NCI-H1092 (cell line): ENCODE measurements around the gene CAPN15.

Experiments
- DNase-seq: peaks from one replicate; lab custom pipeline; 2025; lab: John Stamatoyannopoulos, UW

The CAPN15 gene

DNA sequence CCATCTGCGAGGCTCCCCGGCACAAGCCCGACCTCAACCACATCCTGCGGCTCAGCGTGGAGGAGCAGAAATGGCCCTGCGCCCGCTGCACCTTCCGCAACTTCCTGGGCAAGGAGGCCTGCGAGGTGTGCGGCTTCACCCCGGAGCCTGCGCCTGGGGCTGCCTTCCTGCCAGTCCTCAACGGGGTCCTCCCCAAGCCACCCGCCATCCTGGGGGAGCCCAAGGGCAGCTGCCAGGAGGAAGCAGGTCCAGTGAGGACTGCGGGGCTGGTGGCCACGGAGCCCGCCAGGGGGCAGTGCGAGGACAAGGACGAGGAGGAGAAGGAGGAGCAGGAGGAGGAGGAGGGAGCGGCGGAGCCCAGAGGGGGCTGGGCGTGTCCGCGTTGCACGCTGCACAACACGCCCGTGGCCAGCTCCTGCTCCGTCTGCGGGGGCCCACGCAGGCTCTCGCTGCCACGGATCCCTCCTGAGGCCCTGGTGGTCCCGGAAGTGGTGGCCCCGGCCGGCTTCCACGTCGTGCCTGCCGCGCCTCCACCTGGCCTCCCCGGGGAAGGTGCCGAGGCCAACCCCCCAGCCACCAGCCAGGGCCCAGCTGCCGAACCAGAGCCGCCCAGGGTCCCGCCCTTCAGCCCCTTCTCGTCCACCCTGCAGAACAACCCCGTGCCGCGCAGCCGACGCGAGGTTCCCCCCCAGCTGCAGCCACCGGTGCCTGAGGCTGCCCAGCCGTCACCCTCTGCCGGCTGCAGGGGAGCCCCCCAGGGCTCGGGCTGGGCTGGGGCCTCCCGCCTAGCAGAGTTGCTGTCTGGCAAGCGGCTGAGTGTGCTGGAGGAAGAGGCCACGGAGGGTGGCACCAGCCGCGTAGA lies 19.6 kb downstream of the CAPN15 start:
- no peak for DNase-seq

DNA sequence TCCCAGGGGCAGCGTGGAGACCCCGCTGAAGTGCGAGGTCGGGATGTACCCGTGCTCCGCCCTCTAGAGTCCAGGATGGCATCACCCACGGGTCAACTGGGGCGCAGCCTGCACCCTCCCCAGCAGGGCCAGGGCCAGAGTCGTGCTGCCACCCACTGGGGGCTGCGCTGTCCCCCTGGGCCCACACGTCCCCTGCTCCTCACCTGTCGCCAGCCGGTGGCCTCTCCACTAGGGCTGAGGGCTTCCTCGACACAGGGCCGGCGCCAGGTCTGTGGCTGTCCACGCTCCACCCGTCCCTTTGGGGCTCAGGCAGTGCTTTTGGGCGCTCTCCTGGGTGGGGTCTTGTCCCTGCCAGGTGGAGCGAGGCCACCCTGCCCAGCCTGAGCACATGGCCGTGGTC lies 21.1 kb downstream of the CAPN15 start:
- no peak for DNase-seq

DNA sequence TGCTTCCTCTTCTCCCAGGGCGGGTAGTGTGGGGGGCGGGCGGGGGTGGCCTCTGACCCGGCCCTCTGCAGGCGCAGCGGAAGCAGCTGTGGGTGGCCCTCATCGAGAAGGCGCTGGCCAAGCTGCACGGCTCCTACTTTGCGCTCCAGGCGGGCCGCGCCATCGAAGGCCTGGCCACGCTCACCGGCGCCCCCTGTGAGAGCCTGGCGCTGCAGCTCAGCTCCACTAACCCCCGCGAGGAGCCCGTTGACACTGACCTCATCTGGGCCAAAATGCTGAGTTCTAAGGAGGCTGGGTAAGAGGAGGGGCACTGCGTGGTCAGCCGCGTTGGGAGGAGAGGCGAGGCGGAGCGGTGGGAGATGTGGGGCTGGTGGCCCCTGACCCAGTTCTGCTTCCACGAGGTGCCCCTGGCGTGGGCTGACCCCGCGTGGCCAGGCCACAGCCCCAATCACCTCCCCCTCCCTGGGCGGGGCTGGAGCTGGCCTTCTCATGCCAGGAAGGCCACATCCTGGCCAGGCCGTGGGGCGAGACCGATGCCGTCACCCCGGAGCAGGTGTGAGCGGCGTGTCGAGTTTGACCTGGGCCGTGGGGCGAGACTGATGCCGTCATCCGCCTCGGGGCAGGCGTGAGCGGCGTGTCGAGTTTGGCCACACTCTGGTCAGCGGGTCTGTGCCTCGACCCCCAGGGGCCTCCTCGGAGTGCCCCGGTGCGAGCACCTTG lies 22.2 kb downstream of the CAPN15 start:
- DNase-seq = no peak

DNA sequence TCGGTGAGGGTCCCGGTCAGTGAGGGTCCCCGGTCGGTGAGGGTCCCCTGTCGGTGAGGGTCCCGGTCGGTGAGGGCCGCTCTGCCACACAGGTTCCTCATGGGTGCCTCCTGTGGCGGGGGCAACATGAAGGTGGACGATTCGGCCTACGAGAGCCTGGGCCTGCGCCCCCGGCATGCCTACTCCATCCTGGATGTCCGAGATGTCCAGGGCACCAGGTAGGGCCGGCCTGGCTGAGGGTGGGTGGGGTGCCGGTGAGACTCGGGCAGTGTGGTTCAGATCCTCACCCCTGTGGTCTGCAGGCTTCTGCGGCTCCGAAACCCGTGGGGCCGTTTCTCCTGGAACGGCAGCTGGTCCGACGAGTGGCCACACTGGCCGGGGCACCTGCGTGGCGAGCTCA lies 23.7 kb downstream of the CAPN15 start:
- DNase-seq = no peak

DNA sequence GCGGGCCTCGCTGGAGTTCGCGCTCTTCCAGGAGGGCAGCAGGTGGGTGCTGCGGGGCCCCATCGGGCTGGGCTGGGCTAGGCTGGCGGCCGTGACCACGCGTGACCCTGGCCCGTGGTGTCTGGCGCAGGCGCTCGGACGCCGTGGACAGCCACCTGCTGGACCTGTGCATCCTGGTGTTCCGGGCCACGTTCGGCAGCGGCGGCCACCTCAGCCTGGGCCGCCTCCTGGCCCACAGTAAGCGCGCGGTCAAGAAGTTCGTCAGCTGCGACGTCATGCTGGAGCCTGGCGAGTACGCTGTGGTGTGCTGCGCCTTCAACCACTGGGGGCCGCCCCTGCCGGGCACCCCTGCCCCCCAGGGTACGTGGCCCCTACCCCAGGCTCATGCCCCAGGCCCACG lies 24.7 kb downstream of the CAPN15 start:
- DNase-seq = no peak

DNA sequence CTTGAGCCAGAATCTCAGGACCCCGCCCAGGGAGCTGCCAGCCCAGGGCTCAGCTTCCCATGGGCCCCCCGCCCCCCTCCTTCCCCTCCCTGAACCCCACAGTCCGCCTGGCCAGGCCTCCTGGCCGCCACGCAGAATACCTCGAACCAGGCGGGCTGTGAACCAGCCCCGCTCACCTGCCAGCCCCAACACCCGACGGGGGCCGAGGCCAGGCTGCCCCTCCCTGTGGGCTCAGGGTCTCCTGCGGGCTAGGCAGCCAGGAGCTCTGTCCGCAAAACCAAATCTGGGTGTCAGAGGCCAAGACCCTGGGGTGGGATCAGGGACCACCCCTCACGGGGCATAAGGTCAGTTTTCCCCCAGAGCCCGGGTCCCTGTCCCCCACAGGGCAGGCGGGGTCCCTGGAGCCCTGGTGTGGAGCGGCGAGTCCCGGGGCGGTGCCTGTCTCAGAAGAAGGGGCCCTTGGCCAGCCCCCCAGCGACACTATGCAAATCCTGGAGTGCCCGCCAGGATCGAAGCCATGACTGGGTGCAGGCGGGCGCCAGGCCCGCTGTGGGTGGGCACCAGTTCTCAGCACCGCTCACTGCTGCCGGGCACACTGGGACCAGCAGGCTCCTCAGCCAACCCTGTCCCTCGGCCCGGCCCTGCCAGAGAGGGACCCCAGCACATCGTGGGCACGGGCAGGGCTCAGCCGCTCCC lies 26.2 kb downstream of the CAPN15 start:
- no peak for DNase-seq

DNA sequence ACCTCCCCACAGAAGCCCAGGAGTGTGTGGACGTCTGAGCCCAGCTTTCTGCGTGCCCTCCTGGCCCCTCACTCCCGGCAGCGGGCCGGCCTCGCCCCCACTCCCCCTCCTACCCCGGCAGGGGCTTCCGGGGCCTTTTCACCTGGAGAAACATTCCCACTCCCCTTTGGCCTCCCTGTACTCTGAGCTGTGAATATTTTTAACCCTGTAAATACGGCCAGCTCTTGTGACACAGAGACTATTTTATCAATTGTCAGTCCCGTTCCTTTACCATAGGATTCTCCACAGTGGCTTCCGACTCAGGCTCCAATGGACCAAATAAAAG lies 26.7 kb downstream of the CAPN15 start:
- DNase-seq = no peak

DNA sequence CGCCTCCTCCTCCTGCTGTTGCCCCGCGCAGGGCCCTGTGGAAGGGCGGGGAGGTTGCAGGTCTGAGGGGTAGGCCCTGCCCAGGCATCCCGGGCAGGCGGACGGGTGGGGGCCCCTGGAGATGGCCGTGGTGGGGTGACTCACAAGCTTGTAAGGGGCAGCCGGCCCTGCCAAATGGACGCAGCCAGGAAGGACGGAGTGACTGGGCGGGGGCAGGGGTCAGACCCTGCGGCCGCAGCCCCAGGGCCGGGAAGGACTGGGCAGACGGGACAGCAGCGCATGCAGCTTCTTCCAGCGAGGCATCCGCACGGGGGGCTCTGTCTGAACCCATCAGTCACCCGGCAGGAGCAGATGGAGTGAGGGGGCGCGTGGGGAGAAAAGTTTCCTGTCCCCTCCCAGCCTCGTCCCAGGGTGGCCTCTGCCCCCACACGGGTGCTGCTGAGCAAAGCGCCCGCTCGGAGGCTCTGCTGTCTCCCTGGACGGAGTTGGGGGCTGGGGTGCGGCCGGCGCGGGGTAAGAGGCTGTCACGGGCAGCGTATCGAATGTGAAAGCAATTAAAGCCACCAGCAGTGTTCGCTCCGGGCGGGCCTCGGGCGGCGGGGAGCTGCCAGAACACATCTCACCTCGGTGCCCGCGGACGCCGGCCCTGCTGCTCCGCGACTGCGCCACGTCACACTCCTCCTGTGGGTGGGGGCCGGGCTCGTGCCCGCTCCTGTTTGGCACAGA lies 27.3 kb downstream of the CAPN15 start:
- DNase-seq = no peak

DNA sequence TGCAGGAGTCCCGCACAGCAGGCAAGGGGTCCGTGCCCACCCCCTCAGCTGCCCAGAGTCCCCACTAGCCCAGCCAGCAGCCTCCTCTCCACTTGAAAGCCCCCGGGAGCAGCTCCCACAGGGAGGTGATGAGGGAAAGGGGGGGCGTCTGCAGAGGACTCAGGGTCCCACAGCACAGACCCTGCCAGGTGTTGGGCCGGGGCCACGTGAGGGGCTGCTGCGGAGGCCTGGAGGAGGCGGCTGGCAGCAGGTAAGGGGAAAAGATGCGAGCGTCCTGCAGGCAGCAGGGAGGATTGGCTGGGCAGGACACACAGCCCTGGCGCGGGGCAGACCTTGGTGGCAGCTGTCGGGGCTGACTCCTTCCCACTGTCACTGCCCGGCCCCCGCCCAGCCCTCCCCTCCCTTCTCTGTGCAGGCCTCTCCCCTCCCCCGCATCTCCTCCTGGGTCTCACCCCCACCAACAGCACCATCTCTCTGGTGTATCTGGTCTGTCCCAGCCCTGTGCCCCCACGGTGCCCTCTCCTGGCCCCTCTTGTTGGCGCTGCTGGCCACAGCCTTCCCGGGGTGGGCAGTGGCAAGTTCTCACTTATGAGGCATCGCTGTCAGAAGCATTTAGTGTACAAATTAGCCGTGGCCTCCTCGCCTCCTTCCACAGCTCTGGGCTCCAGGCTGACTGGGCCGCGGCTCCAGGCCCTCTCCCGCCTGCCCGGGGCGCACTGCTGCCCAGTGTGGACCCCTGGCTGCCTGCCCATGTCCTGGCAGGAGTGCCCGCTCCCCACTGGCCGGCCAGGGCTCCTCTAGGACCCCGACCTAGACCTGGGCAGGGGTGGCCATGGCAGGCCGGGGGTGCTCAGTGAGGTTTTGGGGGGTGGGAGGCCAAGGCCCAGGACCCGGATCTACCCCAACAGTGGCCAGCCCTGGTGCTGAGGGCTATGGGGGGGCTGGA lies 28.3 kb downstream of the CAPN15 start:
- DNase-seq = no peak

DNA sequence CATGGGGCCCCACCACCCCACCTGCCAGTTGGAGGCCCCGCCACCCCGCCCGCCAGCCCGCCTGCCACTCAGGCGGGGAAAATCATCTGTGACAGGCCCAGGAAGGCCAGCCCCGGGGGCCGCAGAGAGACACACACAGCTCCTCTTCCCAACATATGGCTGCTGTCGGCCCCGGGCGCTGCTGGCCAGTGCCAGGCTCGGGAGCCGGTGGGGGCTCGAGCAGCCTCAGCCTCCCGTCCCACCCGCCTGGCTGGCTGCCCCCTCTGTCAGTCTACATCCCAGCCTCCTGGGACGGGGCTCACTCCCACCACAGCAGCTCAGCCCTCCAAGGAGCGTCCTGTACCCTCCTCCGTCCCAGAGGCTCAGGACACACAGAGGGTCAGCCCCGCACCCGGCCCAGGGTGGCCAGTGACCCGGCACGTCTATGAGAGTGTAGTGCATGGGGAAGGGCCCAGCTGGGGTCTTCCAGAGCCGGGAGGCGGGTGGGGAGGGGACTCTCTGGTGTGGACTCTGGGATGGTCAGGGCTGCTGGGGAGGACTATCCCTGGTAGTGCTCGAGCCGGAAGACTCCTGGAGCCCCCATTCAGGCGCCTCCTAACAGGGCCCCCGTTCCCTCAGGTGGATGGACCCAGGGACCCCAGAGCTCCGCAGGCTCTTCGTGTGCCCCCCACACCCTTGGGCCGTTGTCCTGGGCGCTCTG lies 29.1 kb downstream of the CAPN15 start:
- DNase-seq = no peak

DNA sequence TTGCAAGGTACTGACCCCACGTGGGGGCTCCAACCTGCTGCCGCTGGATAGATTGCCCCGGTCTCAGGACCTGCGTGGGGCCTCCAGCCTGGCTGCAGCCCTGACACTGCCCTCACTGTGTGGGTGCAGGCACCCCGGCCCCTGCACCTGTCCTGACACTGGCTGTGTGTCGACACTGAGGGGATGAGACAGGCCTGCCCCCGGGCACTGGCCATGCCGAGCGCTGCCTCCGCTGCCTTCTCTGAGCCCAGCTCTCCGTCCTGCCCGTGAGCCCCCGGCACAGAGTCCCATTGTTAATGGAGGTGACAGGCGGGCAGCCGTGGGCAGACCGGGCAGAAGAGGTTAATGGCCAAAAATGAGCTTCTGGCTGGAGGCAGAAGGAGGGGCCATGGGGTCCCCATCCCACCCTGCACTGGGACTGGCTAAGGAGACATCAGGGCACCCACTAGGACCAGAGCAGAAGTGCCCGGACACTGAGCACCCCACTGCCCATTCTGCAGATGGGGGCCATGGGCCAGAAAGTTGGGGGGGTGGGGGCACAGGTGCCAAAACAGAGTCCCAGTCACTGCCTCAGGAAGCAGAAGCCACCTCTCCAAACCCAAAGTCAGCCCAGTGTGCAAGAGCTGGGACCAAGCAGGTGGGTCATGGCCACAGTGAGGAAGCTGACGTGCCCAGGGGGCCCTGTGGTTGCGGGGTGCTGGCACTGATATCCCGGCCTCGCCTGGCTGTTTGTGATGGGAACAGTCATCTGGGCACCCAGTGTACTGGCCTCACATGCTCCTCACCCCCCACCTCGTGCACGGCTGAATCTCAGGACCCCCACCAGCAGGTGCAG lies 30.2 kb downstream of the CAPN15 start:
- DNase-seq = no peak

DNA sequence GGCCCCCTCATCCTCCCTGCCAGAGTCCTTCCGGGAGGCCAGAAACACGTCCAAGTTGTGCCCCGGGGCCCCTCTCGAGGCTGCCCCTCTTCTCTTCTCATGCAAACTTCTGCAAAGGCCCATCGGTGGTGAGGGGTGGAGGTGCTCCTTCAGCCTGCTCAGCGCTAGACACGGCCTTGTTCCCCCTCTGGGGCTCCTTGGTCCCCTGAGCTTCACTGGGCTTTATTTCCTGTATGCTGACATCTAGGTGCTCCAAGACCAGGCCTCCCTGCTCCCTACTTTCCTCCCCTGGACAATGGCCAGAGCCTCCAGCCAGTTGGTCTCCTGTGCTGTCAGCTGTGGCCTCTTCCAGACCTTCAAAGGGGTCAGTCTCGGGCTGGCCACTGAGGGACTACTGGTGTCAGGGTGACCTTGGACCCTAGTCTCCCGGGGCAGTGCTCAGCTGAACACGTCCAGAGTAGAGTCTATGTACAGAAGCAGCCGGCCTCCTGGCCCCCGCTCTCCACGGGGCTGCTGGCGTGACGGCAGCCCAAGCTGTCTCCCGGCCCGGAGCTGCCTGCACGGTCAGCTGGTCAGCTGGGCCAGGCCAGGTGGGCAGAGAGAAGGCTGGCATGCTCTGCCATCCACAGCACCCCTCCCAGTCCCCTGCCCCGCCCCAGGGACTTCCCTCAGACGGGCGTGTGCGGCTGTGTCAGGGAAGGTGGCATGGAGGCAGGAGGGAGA lies 30.9 kb downstream of the CAPN15 start:
- no peak for DNase-seq

DNA sequence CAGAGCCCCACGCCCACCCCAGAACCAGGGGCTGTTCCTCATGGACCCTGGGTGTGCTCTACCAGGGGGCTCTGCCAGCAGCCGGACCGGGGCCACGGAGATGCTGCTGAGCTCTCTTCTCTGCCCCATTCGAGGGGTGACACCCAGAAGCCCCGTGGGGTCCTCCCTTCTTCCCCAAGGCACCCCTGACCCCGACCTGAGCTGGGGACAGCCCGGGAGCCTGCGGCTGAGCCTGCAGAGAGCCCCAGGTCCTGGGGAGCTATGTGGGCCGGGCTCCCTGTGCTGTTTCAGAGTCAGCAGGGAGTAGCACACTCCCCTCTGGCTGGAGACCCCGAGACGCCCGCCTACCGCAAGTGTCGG lies 31.5 kb downstream of the CAPN15 start:
- no peak for DNase-seq

DNA sequence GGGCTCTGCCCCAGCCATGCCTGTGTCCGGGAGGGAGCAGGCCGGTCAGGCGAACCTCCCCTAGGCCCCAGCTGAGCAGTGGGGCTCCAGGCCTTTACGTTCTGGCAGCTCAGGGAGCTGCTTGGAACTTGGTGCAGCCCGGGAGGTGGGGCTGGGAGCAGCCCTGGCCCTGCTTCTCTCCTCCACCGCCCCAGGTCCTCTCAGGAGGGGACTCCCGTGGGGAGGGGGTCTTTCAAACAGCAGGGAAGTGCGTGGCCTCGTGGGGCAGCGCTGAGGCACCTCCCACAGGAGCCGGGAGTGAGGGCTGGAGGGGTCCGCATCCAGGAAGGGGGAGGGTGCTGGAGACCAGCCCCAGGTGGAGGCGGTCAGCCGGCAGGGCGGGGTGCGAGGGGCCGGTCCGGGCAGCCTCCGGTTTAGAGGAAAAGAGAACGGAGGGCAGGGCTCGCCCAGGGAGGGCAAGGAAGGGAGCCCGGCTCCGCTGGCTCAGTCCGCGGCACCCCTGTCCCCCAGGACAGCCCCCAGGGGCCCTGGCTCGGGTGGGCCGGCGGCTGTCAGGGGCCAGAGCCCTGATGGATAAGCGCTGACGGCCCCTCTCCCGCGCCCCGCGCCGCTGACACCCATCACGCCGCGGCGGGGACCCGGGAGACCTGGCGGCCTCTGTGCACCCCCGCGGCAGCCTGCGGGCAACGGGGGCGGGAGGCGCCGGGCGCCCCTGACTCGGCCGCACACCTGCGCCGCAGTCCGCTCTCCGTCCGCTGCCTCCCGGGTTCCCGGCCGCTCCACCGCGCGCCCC lies 32.1 kb downstream of the CAPN15 start:
- DNase-seq = no peak

DNA sequence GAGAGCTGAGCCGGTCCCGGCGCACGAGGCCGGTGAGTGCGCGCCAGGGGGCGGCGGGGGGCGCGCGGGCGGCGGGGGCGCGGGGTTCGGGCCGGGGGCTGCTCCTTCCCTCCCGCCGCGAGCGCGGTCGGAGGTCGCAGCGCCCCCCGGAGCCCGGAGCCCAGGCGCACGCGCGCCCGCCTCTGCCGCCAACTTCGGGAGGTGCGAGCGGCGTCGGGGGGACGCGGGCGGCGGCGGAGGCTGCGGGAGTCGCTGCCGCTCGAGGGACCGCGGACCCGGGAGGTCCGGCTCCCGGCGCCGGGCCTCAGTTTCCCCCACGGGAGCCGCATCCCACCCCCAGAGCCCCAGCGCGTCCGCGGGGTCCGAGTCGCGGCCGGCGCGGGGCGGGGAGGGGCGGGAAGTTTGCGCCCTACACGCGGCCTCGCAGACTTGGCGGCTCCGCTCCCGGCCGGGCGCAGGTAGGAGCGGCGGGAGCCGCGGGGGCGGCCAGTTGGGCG lies 32.7 kb downstream of the CAPN15 start, which contains the start of gene PRR35:
PRR35 (plus strand) TSS at position 191 of the 497 bp plus-strand sequence. CDS start 2,901 bp downstream, outside the sequence.
- DNase-seq = no peak

DNA sequence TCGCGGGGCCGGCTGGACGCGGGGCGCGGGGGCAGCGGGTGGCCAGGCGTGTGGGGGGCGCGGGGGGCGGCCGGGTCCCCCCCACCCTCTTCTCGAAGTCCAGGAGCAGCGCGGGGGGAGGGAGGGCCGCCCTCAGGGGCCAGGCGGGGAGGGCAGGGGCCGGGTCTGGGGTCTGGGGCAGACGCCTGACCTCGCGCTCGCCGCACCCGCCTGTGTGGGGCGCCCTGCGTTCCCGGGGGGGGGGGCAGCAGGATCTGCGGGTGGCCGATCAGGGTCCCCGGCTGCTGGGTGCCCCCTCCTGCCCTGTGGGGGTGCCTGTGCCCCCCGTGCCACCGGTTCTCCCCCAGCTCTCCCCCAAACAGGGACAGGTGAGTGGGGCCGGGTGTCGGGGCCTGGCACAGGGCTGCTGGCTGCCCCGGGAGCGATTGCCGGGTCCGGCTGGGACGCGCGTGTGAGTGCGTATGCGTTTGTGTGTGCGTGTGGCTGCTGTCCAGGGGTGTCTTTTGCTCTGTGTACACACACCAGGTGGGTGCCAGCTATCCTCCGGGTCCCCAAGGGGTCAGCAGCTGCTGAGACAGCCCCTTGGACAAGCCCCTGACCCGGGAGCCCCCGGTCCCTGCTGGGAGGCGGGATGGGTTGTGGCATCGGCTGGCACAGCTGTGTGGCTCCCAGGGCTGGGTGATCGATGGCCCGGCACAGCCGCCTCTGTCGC lies 33.3 kb downstream of the CAPN15 start:
- DNase-seq = no peak

DNA sequence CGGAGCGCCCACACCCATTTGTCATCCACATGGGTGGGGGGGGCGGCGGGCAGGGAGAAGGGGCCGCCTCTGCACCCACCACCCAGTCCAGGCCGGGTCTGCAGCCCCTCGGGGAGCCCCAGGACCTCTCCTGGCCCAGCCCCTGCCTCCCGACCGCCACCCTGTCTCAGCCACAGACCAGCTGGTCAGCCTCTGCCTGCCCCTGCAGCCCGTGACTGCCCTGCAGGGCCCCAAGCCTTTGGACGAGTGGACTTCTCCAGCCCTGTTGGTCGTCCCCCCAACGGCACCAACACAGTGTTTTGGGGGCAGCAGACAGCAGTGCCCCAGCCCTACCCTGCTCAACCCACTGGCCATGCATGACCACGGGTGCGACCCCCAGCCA lies 33.9 kb downstream of the CAPN15 start:
- DNase-seq = no peak
